Superior temporal gyrus (tissue), 1 donor: ENCODE measurements around the gene RNPS1.

Source experiments
- DNase-seq: peaks from one replicate; pipeline ENCODE4 v3.0.0-alpha.2; 2016; ENCODE audit errors: extremely low spot score

The RNPS1 gene

GRCh38 chr16:2213817-2214718 lies 53.9 kb downstream of the RNPS1 start:
- DNase-seq = peak; percentile 12

- DNase-seq = no peak
These were observed 55.3 kb downstream of the RNPS1 start for GRCh38 chr16:2212362-2213324.

GRCh38 chr16:2211923-2212347 lies 56.0 kb downstream of the RNPS1 start:
- no peak for DNase-seq

- DNase-seq = no peak
These were observed 57.2 kb downstream of the RNPS1 start, which contains the start of gene BRICD5 for GRCh38 chr16:2210386-2211365. Gene BRICD5 (minus strand): TSS chr16:2210863. CDS start chr16:2210833, 30 bp downstream.

GRCh38 chr16:2210009-2210332 lies 58.0 kb downstream of the RNPS1 start:
- DNase-seq = no peak

GRCh38 chr16:2209258-2210008 lies 58.5 kb downstream of the RNPS1 start:
- no peak for DNase-seq

GRCh38 chr16:2208772-2209171 lies 59.2 kb downstream of the RNPS1 start:
- no peak for DNase-seq

- no peak for DNase-seq
These were observed 59.6 kb downstream of the RNPS1 start for GRCh38 chr16:2208308-2208707.

GRCh38 chr16:2207872-2208271 lies 60.1 kb downstream of the RNPS1 start:
- DNase-seq = no peak

GRCh38 chr16:2206780-2207433 lies 61.0 kb downstream of the RNPS1 start:
- DNase-seq = no peak

GRCh38 chr16:2206420-2206779 lies 61.5 kb downstream of the RNPS1 start:
- DNase-seq = no peak

GRCh38 chr16:2205967-2206313 lies 62.0 kb downstream of the RNPS1 start:
- no peak for DNase-seq

- DNase-seq = peak; percentile 87
These were observed 62.6 kb downstream of the RNPS1 start, which contains the start of gene MLST8 for GRCh38 chr16:2205104-2205966. Gene MLST8 (plus strand): TSS chr16:2205454. CDS start chr16:2206086, 632 bp downstream.

- no peak for DNase-seq
These were observed 63.4 kb downstream of the RNPS1 start for GRCh38 chr16:2204416-2205103.
